ENCODE data around the gene MT2A. TPM values are rescaled to one million over a fixed set of nuclear protein-coding genes. Genes with fewer than 3 reads are reported as not detected.
A peak's percentile ranks its signal among the peaks of the same experiment; 100 is the strongest.

The MT2A gene
- total RNA-seq, 1 donor from 2014 or later, result 661 TPM

DNA sequence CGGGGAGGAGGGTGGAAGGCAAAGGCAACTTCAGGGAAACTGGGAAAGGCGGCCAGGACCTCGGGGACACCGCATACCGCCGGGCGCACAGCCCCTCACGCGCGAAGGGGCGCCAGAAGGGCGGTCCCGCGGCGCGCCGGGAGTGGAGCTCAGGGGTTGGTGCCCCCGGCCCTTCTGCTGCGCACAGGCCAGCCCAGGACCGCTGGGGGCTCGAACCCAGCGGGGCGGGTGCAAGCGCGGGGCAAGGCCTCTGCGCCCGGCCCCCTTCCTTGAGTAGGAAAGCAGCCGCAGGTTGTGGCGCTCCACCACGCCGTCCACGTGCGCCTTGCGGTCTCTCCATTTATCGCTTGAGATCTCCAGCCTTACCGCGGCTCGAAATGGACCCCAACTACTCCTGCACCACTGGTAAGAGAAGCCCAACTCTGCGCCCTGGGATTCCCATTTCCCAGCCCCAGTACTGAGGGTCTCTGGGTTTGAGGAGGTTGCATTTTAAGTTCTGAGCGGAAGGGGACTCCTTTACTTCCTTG, 27.1 kb downstream of the MT2A start:
- DNase-seq (ENCODE audit: extremely low spot score in 2 of 2), result no peak
- no peaks in the 10 kb centered on the region for H3K36me3 ChIP-seq
- TF ChIP-seq POLR2A (IDR thresholded peaks at IDR 0.05), result no peak
- no peaks in the 10 kb centered on the region for H3K9me3 ChIP-seq
- no peaks in the 10 kb centered on the region for H3K27me3 ChIP-seq
- no peak overlapping the region for H3K27ac ChIP-seq
- peaks cover 32% of the 10 kb centered on the region for H3K4me1 ChIP-seq
- intact Hi-C loops (cut with DNase I), result no loop called here
- H3K4me3 ChIP-seq, result no peak overlapping the region

DNA sequence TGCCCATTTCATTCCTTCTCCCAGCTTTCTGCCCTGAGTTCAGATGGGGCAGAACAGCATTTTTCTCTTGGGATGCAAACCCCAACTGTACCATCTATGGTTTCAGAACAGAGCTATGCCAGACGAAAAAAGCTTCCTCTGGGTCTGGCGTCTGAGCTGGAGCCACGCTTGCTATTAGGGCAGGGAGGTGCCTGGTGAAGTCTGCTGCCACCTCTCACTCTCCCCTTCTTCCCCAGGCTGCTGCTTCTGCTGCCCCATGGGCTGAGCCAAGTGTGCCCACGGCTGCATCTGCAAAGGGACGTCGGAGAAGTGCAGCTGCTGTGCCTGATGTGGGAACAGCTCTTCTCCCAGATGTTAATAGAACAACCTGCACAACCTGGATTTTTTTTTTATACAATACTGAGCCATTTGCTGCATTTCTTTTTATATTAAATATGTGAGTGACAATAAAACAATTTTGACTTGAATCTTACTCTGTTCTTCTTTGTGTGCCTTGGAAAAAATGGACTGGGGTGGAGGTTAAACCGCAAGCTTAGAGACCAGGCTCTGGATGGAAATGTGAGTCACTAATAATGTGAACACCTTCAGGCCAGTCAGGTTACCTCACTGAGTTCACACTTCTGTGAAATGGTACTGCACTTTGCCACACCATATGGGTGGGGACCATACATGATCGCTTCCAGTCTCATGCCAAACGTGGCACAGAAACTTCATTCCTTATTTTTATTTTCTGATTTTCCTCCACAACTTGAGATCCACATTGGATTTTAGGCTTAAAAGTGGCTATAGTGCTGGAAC, 28.4 kb downstream of the MT2A start:
- H3K4me1 ChIP-seq, result peaks cover 32% of the 10 kb centered on the region
- H3K36me3 ChIP-seq, result no peaks in the 10 kb centered on the region
- DNase-seq (ENCODE audit: extremely low spot score in 2 of 2), result no peak
- H3K27ac ChIP-seq, result no peak overlapping the region
- TF ChIP-seq POLR2AphosphoS5 (IDR thresholded peaks at IDR 0.05; ENCODE audit: insufficient read depth in 1 of 2, low read depth in 1 of 2) (no peak), POLR2A (IDR thresholded peaks at IDR 0.05) (no peak)
- TF ChIP-seq, protein P1, sequence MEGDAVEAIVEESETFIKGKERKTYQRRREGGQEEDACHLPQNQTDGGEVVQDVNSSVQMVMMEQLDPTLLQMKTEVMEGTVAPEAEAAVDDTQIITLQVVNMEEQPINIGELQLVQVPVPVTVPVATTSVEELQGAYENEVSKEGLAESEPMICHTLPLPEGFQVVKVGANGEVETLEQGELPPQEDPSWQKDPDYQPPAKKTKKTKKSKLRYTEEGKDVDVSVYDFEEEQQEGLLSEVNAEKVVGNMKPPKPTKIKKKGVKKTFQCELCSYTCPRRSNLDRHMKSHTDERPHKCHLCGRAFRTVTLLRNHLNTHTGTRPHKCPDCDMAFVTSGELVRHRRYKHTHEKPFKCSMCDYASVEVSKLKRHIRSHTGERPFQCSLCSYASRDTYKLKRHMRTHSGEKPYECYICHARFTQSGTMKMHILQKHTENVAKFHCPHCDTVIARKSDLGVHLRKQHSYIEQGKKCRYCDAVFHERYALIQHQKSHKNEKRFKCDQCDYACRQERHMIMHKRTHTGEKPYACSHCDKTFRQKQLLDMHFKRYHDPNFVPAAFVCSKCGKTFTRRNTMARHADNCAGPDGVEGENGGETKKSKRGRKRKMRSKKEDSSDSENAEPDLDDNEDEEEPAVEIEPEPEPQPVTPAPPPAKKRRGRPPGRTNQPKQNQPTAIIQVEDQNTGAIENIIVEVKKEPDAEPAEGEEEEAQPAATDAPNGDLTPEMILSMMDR (IDR thresholded peaks at IDR 0.05), result no peak
- intact Hi-C loops (cut with DNase I), result no loop called here
- H3K9me3 ChIP-seq, result no peaks in the 10 kb centered on the region
- H3K27me3 ChIP-seq, result no peaks in the 10 kb centered on the region
- H3K4me3 ChIP-seq, result no peak overlapping the region

DNA sequence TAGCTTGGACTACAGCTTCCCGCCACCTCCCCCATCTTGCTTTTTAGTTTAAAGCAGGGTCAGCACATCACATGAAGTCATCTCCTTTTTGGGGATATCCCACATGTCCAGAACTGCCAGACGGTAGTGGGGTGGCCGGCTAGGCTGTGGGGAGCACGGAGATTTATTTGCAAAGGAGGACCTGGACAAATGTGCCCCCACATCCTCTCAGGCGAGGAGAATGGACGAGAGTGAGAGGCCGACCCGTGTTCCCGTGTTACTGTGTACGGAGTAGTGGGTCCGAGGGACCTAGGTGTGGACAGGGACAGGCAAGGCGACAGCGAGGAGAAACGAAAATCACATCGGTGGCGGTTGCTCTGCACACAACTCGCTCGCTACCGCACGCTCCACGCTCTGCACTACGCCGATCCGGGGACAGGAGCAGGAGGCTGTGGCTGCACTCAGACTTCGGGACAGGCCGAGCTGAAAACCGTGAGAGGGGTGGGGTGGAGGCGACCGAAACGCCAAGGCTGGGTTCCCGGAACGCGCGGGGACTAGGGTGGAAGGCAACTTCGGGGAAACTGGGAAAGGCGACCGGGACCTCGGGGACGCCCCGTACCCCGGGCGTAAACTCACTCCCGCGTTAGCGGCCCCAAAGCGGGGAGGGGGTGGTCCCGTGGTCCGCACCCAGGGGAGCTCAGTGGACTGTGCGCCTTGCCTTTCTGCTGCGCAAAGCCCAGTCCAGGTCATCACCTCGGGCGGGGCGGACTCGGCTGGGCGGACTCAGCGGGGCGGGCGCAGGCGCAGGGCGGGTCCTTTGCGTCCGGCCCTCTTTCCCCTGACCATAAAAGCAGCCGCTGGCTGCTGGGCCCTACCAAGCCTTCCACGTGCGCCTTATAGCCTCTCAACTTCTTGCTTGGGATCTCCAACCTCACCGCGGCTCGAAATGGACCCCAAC, 29.7 kb downstream of the MT2A start, which contains the start of gene MT1A:
Gene MT1A, plus strand, starts transcription at position 853 of the 937 bp plus-strand sequence. Its CDS starts 73 bp downstream, at position 926.
- TF ChIP-seq POLR2AphosphoS5 (IDR thresholded peaks at IDR 0.05; ENCODE audit: insufficient read depth in 1 of 2, low read depth in 1 of 2) (peak in 1 of 2 donors; percentile 89), POLR2A (IDR thresholded peaks at IDR 0.05) (peak in 1 of 2 donors; percentile 43)
- TF ChIP-seq, protein P1 (IDR thresholded peaks at IDR 0.05), result no peak
- no peaks in the 10 kb centered on the region for H3K27me3 ChIP-seq
- H3K4me1 ChIP-seq, result peaks cover 26% of the 10 kb centered on the region
- no peaks in the 10 kb centered on the region for H3K9me3 ChIP-seq
- DNase-seq (ENCODE audit: extremely low spot score in 2 of 2), result no peak
- H3K36me3 ChIP-seq, result no peaks in the 10 kb centered on the region
- intact Hi-C loops (cut with DNase I), result no loop called here
- H3K27ac ChIP-seq, result peak within 1 kb of the TSS; percentile 70
- peak within 1 kb of the TSS; percentile 45 to 50 for H3K4me3 ChIP-seq

DNA sequence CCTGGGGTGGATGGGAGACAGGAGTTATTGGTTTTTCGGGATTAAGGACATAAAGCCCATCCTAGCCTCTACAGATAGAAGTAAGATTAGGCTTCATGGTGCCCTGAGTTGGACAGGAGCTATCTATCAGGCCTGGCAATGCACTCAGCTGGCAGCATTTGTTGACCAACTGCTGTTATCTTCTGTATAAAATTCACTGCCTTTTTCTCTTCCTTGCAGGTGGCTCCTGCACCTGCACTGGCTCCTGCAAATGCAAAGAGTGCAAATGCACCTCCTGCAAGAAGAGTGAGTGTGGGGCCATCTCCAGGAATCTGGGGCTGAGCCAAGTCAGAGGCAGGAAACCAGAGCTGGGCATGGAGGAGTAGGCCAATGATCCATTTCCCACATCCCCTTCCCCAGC, 30.7 kb downstream of the MT2A start:
- TF ChIP-seq, protein P1 (IDR thresholded peaks at IDR 0.05), result no peak
- TF ChIP-seq POLR2A (IDR thresholded peaks at IDR 0.05), result no peak
- TF ChIP-seq POLR2AphosphoS5 (IDR thresholded peaks at IDR 0.05; ENCODE audit: insufficient read depth in 1 of 2, low read depth in 1 of 2), result no peak
- intact Hi-C loops (cut with DNase I), result no loop called here
- Histone ChIP-seq H3K4me1 (peaks cover 30% of the 10 kb centered on the region), H3K27me3 (no peaks in the 10 kb centered on the region), H3K27ac (no peak overlapping the region), H3K9me3 (no peaks in the 10 kb centered on the region), H3K4me3 (no peak overlapping the region), H3K36me3 (no peaks in the 10 kb centered on the region)
- DNase-seq (ENCODE audit: extremely low spot score in 2 of 2), result no peak

DNA sequence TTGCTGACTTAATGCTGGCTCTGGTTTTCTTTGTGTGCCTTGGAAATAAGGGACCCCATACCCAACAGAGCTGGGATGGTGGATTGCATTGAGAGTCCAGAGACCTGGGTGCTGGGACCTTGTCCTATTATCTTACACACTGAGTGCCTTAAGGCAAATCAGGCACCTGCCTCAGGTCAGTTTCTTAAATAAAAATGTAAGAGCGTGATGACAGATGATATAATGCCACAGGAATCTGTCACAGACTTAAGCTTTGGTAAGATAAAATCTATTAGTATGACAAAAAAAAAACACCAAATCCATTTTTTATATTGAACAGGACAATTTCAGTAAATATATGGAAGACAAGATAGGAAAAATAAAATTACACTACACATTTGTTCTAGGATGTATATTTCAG, 31.7 kb downstream of the MT2A start:
- intact Hi-C loops (cut with DNase I), result no loop called here
- Histone ChIP-seq H3K4me1 (peaks cover 28% of the 10 kb centered on the region), H3K27me3 (no peaks in the 10 kb centered on the region), H3K36me3 (no peaks in the 10 kb centered on the region), H3K9me3 (no peaks in the 10 kb centered on the region), H3K27ac (no peak overlapping the region), H3K4me3 (no peak overlapping the region)
- no peak for DNase-seq (ENCODE audit: extremely low spot score in 2 of 2)
- TF ChIP-seq, protein P1 (IDR thresholded peaks at IDR 0.05), result no peak
- no peak for TF ChIP-seq POLR2AphosphoS5 (IDR thresholded peaks at IDR 0.05; ENCODE audit: insufficient read depth in 1 of 2, low read depth in 1 of 2)
- TF ChIP-seq POLR2A (IDR thresholded peaks at IDR 0.05), result no peak
